NCI-H510A (cell line): ENCODE results near the gene MYO18B.

ENCODE experiments used
- DNase-seq: peaks from one replicate; lab custom pipeline; 2025; lab: John Stamatoyannopoulos, UW

MYO18B gene

DNA sequence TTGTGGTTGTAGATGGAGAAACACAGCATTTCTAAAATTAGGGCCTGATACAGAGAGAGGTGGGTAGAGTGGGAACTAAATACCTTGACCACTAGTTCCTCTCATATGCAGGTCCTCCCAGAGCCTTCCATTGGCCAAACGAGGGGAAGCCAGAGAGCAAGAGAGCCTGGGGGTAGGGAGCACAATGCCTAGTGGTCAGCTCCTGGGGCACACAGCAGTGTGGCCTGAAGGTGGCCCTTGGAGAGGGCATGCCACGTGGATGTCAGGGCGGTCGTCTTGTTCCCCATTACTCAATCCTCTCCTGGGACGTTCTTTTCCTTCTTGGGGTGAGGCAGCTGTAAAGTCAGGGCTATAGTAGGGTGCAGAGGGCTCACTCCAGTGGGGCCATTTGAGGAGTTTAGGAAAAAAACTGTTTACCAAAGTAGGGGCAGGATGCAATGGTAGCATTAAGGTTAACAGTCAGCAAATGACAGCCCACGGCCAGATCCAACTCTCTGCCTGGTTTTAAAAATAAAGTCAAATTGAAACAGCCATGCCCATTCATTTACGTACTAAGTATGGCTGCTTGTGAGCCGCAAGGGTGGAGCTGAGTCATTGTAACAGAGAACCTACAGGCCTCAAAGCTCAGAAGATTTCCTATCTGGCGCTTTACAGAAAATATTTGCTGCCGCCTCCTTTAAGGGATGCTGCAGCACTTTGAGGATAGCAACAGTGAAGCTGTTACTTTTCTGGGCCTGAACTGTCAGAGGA is 7.6 kb downstream of the MYO18B start:
- DNase-seq = no peak

DNA sequence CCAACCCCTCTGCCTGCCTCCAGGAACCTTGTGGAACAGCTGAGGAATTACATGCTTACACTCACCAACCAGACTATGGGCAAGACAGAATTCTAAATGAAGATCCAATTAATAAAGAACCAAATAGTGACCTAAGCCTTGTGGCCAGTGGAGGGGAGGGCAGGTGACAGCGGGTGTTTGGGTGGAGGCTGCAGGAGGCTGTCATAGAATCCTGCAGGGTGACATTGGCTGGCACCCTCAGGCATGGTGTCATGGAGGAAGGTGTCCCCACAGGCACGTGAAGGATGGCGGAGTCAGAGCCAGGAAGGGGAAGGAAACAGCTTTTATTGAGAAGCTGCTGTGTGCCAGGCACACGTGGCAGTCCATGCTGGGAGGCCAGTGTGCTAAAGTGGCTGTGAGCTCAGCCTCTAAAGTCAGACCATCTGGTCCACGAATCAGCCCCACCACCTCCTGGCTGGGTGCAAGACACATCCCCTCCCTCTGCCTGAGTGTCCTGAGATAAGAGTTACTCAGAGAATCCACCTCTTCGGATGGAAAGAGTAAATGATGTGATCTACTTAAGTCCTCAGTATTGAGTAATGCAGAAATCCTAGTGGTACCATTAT is 8.7 kb downstream of the MYO18B start:
- DNase-seq = no peak

- no peak for DNase-seq
Measured at GRCh38 chr22:25751174-25751581, 9.2 kb downstream of the MYO18B start.

- no peak for DNase-seq
Measured at GRCh38 chr22:25752615-25753214, 10.7 kb downstream of the MYO18B start.

- DNase-seq = no peak
Measured at GRCh38 chr22:25753252-25753651, 11.3 kb downstream of the MYO18B start.

- no peak for DNase-seq
Measured at GRCh38 chr22:25754527-25755202, 12.7 kb downstream of the MYO18B start.

DNA sequence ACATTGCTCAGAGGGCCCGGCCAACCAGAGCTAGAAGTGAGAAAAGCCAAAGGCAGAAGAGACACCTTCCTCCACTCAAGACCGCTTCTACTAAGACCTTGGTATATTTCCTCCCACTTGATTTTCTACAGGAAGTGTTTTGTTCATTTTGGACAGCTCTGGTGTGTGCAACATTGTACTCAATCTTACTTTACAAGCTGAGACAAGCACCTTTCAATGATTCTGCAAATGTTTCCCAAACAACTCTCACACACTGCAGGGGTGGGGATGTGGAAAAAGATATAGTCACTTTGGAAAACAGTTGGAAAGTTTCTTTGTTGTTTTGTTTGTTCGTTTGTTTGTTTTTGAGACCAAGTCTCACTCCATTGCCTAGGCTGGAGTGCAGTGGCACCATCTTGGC is 15.7 kb downstream of the MYO18B start:
- DNase-seq = no peak

DNA sequence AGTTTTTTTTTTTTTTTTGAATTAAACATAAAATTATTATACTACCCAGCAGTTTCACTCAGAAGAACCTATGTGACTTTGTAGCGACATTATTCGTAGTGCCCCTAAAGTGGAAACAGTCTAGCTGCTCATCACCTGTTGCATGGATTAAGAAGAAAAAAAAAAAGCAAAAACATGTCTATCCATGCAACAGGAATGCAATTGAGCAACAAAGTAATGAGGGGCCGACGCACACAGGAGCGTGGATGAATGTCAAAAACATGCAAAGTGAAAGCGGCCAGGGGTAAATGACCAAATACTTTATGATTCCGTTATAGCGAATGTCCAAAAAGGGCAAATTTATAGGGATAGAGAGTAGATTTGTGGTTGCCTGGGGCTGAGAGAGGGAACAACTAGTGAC is 16.3 kb downstream of the MYO18B start:
- no peak for DNase-seq

DNA sequence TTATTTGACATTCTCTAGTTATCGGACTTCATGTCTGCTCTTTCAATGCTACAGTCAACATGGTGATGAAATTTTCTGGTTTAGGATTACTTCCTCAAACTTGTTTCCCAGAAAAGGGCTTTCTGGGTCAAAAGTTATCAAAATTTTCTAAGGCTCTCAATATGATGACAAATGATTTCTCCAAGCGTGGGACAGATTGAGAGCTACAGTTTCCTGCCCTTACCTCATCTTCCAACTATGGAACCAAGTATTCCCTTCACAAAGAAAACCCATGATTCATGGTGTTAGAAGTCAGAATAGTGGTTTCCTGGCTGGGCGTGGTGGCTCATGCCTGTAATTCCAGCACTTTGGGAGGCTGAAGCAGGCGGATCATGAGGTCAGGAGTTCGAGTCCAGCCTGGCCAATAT is 17.8 kb downstream of the MYO18B start:
- no peak for DNase-seq

GRCh38 chr22:25760294-25760693 is 18.3 kb downstream of the MYO18B start:
- no peak for DNase-seq

GRCh38 chr22:25760848-25761595 is 19.0 kb downstream of the MYO18B start:
- DNase-seq = no peak

DNA sequence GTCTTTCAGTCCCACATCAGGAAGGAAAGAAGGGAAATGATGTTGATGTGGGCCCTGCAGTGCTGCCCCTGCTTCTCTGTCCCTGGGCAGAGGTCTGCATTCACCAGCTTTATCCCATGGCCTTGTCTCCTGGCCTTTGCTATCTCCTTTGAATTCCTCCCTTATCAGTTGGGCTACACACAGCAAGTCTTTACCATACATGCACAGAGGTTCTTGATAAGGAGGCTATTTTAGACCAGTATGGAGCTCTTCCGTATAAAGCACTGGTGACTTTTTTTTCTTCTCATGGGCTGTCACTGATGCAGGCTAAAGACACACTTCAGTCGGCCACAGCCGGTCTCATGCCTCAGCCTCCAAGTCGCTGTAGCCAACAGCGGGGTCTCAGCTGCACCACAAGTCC is 20.2 kb downstream of the MYO18B start:
- DNase-seq = no peak

DNA sequence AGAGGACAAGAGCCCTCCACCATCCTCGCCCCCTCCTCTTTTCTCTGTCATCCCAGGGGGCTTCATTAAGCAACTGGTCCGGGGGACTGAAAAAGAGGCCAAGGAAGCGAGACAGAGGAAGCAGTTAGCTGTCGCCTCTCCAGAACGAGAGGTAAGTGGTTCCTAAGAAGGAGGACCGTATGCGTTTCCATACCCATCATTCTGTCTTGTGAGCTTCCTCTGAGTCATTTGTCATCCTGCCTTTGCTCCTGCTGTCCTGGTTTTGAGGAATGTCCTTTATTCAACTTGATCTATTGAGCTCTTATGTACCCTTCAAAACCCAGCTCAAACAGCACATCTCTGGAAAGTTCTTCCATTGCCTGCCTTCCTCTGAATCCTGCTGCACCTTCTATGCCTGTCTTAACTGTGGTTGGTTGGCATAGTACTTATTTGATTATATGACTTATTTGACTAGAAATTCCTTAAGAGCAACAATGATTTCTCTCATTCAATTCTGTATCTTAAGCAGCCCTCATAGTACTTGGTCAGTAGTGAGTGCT is 21.3 kb downstream of the MYO18B start:
- DNase-seq = no peak

DNA sequence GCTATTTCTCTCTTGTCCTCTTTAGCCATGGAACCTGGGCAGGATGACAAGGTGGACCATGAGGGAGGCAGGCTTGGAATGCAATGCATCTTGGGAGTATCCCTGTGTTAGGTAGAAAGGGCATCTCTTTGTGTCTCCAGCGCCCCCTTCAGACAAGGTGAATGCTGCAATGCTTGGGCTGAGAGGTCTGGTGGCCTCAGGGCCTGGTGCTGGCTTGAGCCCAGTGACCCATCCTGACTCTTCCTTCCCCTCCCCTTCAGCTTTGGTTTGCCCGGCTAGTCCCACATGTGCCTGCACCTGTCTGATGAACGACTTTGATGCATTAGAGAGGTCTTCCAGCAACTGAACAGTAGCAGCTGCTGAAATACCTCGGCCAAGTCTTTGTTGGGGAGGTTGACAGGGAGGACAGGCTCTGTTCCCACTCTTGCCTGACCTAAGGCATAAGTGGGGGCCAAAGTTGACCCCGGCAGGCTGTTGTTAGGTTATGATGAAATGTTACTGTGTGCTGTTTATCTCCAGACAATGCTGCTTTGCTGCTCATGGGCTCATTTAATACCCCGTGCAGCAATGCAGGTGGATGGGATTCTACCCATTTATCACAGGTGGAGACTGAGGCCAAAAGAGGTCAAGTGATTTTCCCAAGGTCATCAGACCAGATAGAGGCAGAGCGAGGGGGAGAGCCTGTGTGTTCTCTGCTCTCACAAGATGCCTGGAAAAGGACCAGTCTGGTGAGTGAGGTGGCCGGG is 22.5 kb downstream of the MYO18B start:
- no peak for DNase-seq

DNA sequence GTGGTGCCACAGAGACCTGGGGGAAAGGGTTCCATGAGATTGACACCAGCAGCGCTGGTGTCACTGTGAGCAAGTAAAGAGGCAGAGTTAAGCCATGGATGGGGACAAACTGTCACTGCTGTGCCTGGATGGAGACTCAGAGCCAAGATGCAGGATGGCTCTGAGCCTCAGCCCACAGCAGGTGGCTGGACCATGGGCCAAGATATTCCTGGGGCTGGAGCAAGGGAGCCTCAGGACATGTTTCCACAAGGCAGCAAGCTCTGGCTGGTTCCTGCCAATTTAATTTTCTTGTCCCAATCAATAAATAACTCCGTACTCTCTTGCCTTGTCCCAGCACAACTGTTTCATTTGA is 23.0 kb downstream of the MYO18B start:
- DNase-seq = no peak

DNA sequence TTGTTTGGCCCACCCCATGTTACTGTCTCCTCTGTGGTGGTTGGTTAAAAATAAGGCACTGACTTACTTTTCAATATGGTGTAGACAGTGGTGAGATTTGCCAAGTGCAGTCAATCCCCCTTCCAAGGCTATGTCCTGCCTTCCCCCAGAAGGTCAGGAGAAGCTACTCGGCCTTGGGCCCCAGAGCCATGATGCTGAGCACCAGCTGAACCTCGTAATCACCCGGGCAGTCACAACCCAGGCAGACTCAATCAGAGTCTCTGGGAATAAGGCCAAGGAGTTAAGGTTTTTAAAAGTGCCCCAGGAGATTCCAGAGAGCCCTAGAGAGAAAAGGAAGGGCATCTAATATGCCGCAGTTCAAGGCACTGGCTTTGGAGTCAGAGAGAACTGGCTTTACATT is 23.8 kb downstream of the MYO18B start:
- DNase-seq = no peak

GRCh38 chr22:25766418-25766817 is 24.4 kb downstream of the MYO18B start:
- DNase-seq = no peak

GRCh38 chr22:25770333-25770732 is 28.3 kb downstream of the MYO18B start:
- no peak for DNase-seq

GRCh38 chr22:25772288-25772687 is 30.3 kb downstream of the MYO18B start:
- no peak for DNase-seq

- no peak for DNase-seq
Measured at GRCh38 chr22:25774575-25775026, 32.6 kb downstream of the MYO18B start.

GRCh38 chr22:25775531-25775930 is 33.5 kb downstream of the MYO18B start:
- no peak for DNase-seq
